Measurements from ENCODE around the gene IKBKE.

The IKBKE gene

GRCh38 chr1:206455666-206456344 is 14.5 kb upstream of the IKBKE start:
- no peak for DNase-seq

GRCh38 chr1:206456577-206457370 is 13.5 kb upstream of the IKBKE start:
- DNase-seq: no peak

- DNase-seq: no peak
Observed at GRCh38 chr1:206457408-206458120, 12.7 kb upstream of the IKBKE start.

- DNase-seq: no peak
Observed at GRCh38 chr1:206459703-206460102, 10.6 kb upstream of the IKBKE start.

- no peak for DNase-seq
Observed at GRCh38 chr1:206460836-206461426, 9.3 kb upstream of the IKBKE start.

GRCh38 chr1:206461602-206462455 is 8.4 kb upstream of the IKBKE start:
- DNase-seq: peak; percentile 58

GRCh38 chr1:206463137-206463536 is 7.1 kb upstream of the IKBKE start:
- DNase-seq: no peak

GRCh38 chr1:206463911-206464310 is 6.4 kb upstream of the IKBKE start:
- no peak for DNase-seq

- no peak for DNase-seq
Observed at GRCh38 chr1:206464456-206464964, 5.8 kb upstream of the IKBKE start.

GRCh38 chr1:206465951-206466350 is 4.3 kb upstream of the IKBKE start:
- no peak for DNase-seq

GRCh38 chr1:206466840-206467649 is 3.2 kb upstream of the IKBKE start:
- DNase-seq: no peak

GRCh38 chr1:206467915-206468314 is 2.4 kb upstream of the IKBKE start:
- no peak for DNase-seq

- no peak for DNase-seq
Observed at GRCh38 chr1:206468571-206468970, 1.7 kb upstream of the IKBKE start.

GRCh38 chr1:206469411-206469932 is 804 bp upstream of the IKBKE start:
- peak; percentile 14 for DNase-seq

GRCh38 chr1:206470692-206471414 is 577 bp downstream of the IKBKE start:
- DNase-seq: peak; percentile 44

GRCh38 chr1:206471415-206471801 is 1.1 kb downstream of the IKBKE start:
- DNase-seq: no peak

GRCh38 chr1:206472024-206472423 is 1.7 kb downstream of the IKBKE start:
- no peak for DNase-seq

GRCh38 chr1:206472454-206472853 is 2.2 kb downstream of the IKBKE start:
- DNase-seq: no peak

GRCh38 chr1:206472886-206473285 is 2.6 kb downstream of the IKBKE start:
- no peak for DNase-seq

GRCh38 chr1:206476058-206476457 is 5.8 kb downstream of the IKBKE start:
- DNase-seq: no peak
